ENCODE results near the gene SUSD2. TPM values are rescaled to one million over a fixed set of nuclear protein-coding genes. Genes with fewer than 3 reads are reported as not detected.
"Not testable (repeated sequence)": the region's sequence is repeated elsewhere in the genome, so short reads cannot be mapped to it uniquely, and the experiment has no call there.

Gene SUSD2
- polyA plus RNA-seq, 3 donors from 2014 or later = 0.07 to 0.14 TPM; not detected in 1

- Mint-ChIP-seq H3K36me3 (no peaks in the 10 kb centered on the region), H3K27ac (no peak overlapping the region), H3K27me3 (ENCODE audit: low read depth in 3 of 3) (peaks cover 0 to 2% (median 0%) of the 10 kb centered on the region in 3 donors), H3K9me3 (no peaks in the 10 kb centered on the region), H3K4me3 (no peak overlapping the region), H3K4me1 (no peaks in the 10 kb centered on the region)
- DNase-seq = no peak
These were observed 28.4 kb downstream of the SUSD2 start for GRCh38 chr22:24209687-24210086.

GRCh38 chr22:24210409-24210808 is 29.1 kb downstream of the SUSD2 start:
- DNase-seq; H3K27me3 Mint-ChIP-seq (ENCODE audit: low read depth in 3 of 3); H3K4me1 Mint-ChIP-seq; H3K4me3 Mint-ChIP-seq; H3K27ac Mint-ChIP-seq; H3K36me3 Mint-ChIP-seq; H3K9me3 Mint-ChIP-seq: not testable (repeated sequence)

GRCh38 chr22:24211716-24212115 is 30.4 kb downstream of the SUSD2 start:
- not testable (repeated sequence) for H3K27ac Mint-ChIP-seq; H3K36me3 Mint-ChIP-seq; H3K4me3 Mint-ChIP-seq; DNase-seq; H3K4me1 Mint-ChIP-seq; H3K9me3 Mint-ChIP-seq; H3K27me3 Mint-ChIP-seq (ENCODE audit: low read depth in 3 of 3)

GRCh38 chr22:24213111-24213510 is 31.8 kb downstream of the SUSD2 start:
- H3K9me3 Mint-ChIP-seq; DNase-seq; H3K4me3 Mint-ChIP-seq; H3K4me1 Mint-ChIP-seq; H3K27ac Mint-ChIP-seq; H3K36me3 Mint-ChIP-seq; H3K27me3 Mint-ChIP-seq (ENCODE audit: low read depth in 3 of 3): not testable (repeated sequence)

- Mint-ChIP-seq H3K27ac (no peak overlapping the region), H3K9me3 (no peaks in the 10 kb centered on the region), H3K4me1 (no peaks in the 10 kb centered on the region), H3K27me3 (ENCODE audit: low read depth in 3 of 3) (peaks cover 0 to 2% (median 0%) of the 10 kb centered on the region in 3 donors), H3K4me3 (no peak overlapping the region), H3K36me3 (no peaks in the 10 kb centered on the region)
- DNase-seq = no peak
These were observed 33.4 kb downstream of the SUSD2 start for GRCh38 chr22:24214467-24215285.

GRCh38 chr22:24216541-24217209 is 35.4 kb downstream of the SUSD2 start:
- Mint-ChIP-seq H3K27ac (no peak overlapping the region), H3K27me3 (ENCODE audit: low read depth in 3 of 3) (peaks cover 0 to 2% (median 0%) of the 10 kb centered on the region in 3 donors), H3K9me3 (no peaks in the 10 kb centered on the region), H3K4me3 (no peak overlapping the region), H3K4me1 (no peaks in the 10 kb centered on the region), H3K36me3 (no peaks in the 10 kb centered on the region)
- no peak for DNase-seq

- H3K36me3 Mint-ChIP-seq = no peaks in the 10 kb centered on the region
- H3K27me3 Mint-ChIP-seq (ENCODE audit: low read depth in 3 of 3) = peaks cover 0 to 2% (median 0%) of the 10 kb centered on the region in 3 donors
- H3K27ac Mint-ChIP-seq = no peak overlapping the region
- no peak overlapping the region for H3K4me3 Mint-ChIP-seq
- DNase-seq = no peak
- no peaks in the 10 kb centered on the region for H3K4me1 Mint-ChIP-seq
- H3K9me3 Mint-ChIP-seq = no peaks in the 10 kb centered on the region
These were observed 36.1 kb downstream of the SUSD2 start for GRCh38 chr22:24217384-24217783.

- no peak for DNase-seq
- Mint-ChIP-seq H3K27ac (no peak overlapping the region), H3K36me3 (no peaks in the 10 kb centered on the region), H3K9me3 (no peaks in the 10 kb centered on the region), H3K4me3 (no peak overlapping the region), H3K27me3 (ENCODE audit: low read depth in 3 of 3) (peaks cover 0 to 3% (median 0%) of the 10 kb centered on the region in 3 donors), H3K4me1 (no peaks in the 10 kb centered on the region)
These were observed 38.5 kb downstream of the SUSD2 start for GRCh38 chr22:24219750-24220149.

- Mint-ChIP-seq H3K4me1 (no peaks in the 10 kb centered on the region), H3K27ac (no peak overlapping the region)
These were observed 43.2 kb downstream of the SUSD2 start for GRCh38 chr22:24224468-24224867.

GRCh38 chr22:24225044-24225601 is 43.8 kb downstream of the SUSD2 start:
- no peak overlapping the region for H3K4me3 Mint-ChIP-seq
- no peaks in the 10 kb centered on the region for H3K36me3 Mint-ChIP-seq
- H3K27me3 Mint-ChIP-seq (ENCODE audit: low read depth in 3 of 3) = peaks cover 0 to 2% (median 0%) of the 10 kb centered on the region in 3 donors
- no peaks in the 10 kb centered on the region for H3K9me3 Mint-ChIP-seq
- no peak overlapping the region for H3K27ac Mint-ChIP-seq
- no peak for DNase-seq
- no peaks in the 10 kb centered on the region for H3K4me1 Mint-ChIP-seq

More at GRCh38 chr22:24224468-24224867, 43.2 kb downstream of the SUSD2 start:
- H3K4me3 Mint-ChIP-seq = no peak overlapping the region
- no peaks in the 10 kb centered on the region for H3K9me3 Mint-ChIP-seq
- no peak for DNase-seq
- H3K27me3 Mint-ChIP-seq (ENCODE audit: low read depth in 3 of 3) = peaks cover 0 to 2% (median 0%) of the 10 kb centered on the region in 3 donors
- H3K36me3 Mint-ChIP-seq = no peaks in the 10 kb centered on the region

- DNase-seq = no peak
- Mint-ChIP-seq H3K27me3 (ENCODE audit: low read depth in 3 of 3) (peaks cover 0 to 2% (median 0%) of the 10 kb centered on the region in 3 donors), H3K4me3 (no peak overlapping the region), H3K36me3 (no peaks in the 10 kb centered on the region), H3K4me1 (no peaks in the 10 kb centered on the region), H3K9me3 (no peaks in the 10 kb centered on the region), H3K27ac (no peak overlapping the region)
These were observed 44.7 kb downstream of the SUSD2 start for GRCh38 chr22:24225951-24226350.

- H3K4me3 Mint-ChIP-seq = no peak overlapping the region
- no peaks in the 10 kb centered on the region for H3K27me3 Mint-ChIP-seq (ENCODE audit: low read depth in 3 of 3)
- no peaks in the 10 kb centered on the region for H3K36me3 Mint-ChIP-seq
- H3K9me3 Mint-ChIP-seq = no peaks in the 10 kb centered on the region
- peak; percentile 27 to 46 (median 36) for DNase-seq
- H3K4me1 Mint-ChIP-seq = peaks cover 0 to 1% of the 10 kb centered on the region in 2 donors
- peak overlapping the region in 1 of 6 donors; percentile 67 for H3K27ac Mint-ChIP-seq
These were observed 49.8 kb downstream of the SUSD2 start for GRCh38 chr22:24230911-24231656.

GRCh38 chr22:24231706-24232105 is 50.4 kb downstream of the SUSD2 start:
- no peak for DNase-seq
- Mint-ChIP-seq H3K9me3 (no peaks in the 10 kb centered on the region), H3K4me3 (no peak overlapping the region), H3K27ac (no peak overlapping the region), H3K27me3 (ENCODE audit: low read depth in 3 of 3) (no peaks in the 10 kb centered on the region), H3K4me1 (peaks cover 0 to 1% of the 10 kb centered on the region in 2 donors), H3K36me3 (no peaks in the 10 kb centered on the region)

GRCh38 chr22:24232124-24232523 is 50.8 kb downstream of the SUSD2 start:
- Mint-ChIP-seq H3K36me3 (no peaks in the 10 kb centered on the region), H3K27me3 (ENCODE audit: low read depth in 3 of 3) (no peaks in the 10 kb centered on the region), H3K9me3 (no peaks in the 10 kb centered on the region), H3K4me1 (peaks cover 0 to 1% of the 10 kb centered on the region in 2 donors), H3K4me3 (no peak overlapping the region), H3K27ac (no peak overlapping the region)
- DNase-seq = no peak
